GM21723 (cell line): ENCODE data around the gene PTPRD.

Source experiments
- ATAC-seq: cut with Tn5 transposase; IDR thresholded peaks from one replicate; pipeline ENCODE4 v1.9.1; 2021; ENCODE audit warnings: mild to moderate bottlenecking, moderate library complexity; ENCODE audit not compliant: unreplicated experiment

Gene PTPRD

DNA sequence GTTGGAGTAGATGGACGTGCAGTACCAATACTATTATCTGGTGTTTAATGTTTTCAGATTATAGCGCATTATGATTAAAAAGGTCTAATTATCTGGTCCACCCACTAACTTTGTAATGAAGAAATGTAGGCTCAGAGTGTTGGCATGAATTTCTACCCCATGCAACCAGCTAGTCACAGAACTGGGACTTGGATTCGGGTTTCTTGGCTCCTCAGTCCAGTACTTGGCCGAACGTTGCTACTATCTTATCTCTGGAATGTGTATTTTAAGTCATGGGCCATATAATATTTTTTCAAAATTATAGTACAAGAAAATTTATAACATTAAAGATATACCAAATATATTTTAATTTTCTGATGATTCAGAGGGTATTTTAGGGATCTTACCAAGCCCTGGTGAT lies 2155.7 kb downstream of the PTPRD start:
- no peak for ATAC-seq

DNA sequence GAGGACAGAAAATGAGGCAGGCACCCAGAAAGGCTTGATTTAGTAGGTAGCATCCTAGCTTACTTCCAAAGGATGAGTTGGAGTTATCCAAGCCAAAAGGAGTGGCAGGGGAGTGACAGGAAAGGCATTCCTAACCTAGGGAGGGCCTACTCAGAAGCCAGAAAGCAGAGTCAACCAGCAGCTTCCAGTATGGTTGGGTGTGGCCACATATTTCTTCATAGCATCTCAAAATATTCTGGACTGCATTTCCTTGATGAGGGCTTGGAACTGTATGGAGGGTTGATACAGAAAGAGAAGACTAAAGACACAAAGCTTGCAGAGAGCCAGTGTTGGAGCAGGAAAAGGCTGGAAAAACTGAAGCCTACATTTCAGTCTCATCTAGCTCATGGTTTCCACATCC lies 2156.5 kb downstream of the PTPRD start:
- no peak for ATAC-seq

DNA sequence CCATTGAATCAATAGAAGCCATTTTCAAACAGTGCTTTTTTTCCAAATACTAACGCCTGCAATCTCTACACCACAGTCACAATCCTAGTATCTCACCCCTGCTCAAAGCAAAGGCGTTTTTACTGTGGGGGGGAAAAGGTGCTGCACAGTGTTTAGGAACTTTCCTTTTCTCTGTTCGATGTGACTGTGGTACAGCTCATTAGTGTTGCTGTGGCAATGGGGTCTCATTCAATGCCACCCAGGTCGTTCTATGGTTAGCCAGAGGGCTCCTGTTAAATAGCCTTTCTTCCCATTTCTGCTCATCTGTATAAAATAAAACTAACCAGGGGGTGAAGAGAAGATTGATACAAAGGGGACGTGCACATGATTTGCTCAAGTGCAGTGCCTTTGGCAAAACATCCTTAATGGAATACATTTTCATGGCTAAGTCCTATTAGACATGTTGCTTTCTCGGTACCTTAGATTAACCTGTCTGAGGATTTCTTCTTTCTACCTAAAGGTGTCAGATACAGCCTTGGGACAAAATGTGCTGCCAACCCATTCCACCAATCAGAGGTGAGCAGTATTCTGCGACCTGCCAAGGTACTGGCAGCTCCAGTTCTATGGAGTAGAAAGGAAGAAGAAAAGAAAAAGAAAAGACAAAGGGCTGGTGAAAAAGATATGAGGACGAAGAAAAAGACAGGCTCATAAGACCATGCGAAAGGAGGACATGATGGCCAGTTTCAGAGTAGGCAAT lies 2161.8 kb downstream of the PTPRD start:
- ATAC-seq, result no peak

DNA sequence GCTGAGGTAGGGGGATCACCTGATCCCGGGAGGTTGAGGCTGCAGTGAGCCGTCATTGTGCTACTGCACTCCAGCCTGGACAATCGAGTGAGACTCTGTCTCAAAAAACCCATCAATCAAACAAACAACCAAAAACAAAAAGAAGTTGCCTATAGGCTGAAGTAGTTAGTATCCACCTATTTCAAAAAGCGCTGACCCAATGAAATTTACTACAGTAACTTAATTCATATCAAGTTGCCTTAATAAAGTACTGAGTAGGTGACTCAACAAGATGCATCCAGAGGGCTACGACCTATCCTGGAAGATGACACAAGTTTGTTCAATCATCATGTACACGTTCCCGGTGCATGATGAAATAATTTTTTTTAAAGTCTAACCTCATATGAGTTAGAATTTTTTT lies 2164.6 kb downstream of the PTPRD start:
- ATAC-seq, result no peak

DNA sequence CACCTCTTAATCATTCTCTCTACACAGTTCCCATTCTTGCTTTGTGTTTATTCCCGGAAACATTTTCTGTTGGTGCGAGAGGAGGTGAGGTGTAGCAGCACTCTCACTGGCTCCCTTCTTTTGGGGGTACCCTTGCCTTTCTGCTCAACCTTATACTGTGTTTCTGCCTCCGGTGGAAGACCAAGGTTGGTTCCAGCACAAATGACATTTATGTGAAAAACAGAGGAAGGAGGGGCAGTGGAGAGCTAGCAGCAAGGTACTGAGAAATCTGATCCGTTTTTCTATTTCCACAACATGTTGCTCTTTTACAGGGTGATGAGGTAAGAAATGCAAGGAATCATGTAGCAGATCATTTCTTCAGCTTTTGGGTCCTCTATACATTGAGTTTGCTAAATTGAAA lies 2165.2 kb downstream of the PTPRD start:
- no peak for ATAC-seq

DNA sequence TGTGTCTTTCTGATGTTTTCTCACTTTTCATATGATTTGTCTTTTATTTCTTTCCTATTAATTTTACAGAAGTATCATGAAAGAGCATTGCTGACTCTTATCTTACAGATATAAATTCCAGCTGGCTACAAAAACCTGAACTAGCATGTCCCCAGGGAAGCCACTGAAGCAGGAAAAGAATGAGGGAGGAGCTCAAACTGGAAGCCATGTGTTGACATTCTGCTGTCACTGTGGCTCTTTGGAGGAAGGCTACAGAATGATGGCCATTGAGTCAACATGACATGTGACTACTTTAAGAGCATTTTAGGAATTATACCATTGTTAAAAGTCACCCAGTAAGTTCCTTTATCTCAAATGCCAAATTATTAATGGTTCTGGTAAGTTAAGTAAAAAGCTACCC lies 2174.9 kb downstream of the PTPRD start:
- ATAC-seq, result no peak

- no peak for ATAC-seq
Observed at GRCh38 chr9:8437259-8437658, 2175.5 kb downstream of the PTPRD start.

DNA sequence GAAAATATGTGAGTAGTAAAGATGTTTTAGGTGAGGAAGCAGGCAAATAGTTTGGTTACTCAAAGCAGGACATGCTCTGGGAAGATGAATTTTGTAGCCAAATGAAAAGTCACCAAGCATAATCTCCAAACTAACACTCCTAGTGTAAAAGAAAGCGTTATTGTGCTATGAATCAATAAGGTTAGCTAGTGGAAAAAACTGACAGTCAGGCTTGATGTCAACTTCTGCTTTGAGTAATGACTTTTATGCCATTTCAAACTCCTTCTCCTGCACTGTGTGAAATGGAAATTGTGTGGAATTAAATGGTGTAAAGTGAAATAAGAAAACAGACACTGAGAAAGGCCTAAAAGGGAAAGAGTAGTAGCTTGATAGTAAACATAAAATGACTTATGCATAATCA lies 2176.0 kb downstream of the PTPRD start:
- ATAC-seq, result no peak

DNA sequence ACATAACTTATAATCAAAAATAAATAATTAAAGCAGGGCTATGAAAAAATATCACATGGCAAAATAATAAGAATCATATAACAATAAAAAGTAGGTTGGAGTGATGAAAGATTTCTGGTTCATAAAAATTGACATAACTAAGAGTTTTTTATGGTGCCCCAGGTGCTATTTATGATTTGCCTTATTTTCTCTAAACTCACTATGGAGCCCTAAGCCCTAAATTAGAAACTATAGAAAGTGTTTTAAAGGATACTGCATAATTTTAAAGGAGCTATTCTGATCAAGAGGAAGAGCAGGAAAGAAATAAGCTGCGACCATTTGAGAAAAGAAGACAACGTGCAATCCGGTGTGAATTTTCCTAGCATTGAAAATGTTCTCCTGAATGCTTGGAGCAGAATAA lies 2178.2 kb downstream of the PTPRD start:
- no peak for ATAC-seq

- ATAC-seq, result no peak
Observed at GRCh38 chr9:8432224-8432623, 2180.6 kb downstream of the PTPRD start.

DNA sequence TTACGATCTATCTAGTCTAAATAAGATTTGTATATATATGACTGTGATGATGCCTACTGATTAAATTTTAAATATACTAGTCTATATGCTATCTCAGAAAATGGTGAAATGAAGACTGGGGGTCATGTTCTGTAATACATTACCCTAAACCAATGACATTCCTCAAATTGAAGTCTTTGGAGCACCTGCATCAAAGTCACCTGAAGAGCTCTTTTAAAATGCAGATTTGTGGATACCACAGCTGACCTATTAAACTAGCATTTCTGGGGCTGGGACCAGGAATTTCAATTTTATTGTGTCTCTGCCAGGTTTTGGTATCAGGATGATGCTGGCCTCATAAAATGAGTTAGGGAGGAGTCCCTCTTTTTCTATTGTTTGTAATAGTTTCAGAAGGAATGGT lies 2181.3 kb downstream of the PTPRD start:
- no peak for ATAC-seq

GRCh38 chr9:8430945-8431344 lies 2181.9 kb downstream of the PTPRD start:
- no peak for ATAC-seq

GRCh38 chr9:8429768-8430167 lies 2183.0 kb downstream of the PTPRD start:
- no peak for ATAC-seq

GRCh38 chr9:8429157-8429556 lies 2183.6 kb downstream of the PTPRD start:
- no peak for ATAC-seq

DNA sequence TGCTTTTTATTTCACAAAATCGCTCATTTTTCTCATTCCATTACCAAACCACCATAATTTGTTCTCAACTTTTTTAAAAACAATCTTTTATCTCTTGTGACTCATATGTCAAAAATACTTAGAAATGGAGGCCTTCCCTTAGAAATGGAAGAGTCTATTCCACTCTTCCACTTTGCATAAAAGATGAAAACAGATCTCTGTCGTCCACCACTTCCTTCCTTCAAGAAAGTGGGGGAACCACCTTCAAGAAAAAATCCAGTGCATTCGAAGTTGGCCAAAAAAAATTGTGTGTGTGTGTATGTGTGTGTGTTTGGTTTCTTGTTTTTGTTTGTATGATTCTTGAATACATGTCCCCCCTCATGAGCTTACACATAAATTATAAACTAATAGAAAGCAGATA lies 2184.4 kb downstream of the PTPRD start:
- no peak for ATAC-seq

DNA sequence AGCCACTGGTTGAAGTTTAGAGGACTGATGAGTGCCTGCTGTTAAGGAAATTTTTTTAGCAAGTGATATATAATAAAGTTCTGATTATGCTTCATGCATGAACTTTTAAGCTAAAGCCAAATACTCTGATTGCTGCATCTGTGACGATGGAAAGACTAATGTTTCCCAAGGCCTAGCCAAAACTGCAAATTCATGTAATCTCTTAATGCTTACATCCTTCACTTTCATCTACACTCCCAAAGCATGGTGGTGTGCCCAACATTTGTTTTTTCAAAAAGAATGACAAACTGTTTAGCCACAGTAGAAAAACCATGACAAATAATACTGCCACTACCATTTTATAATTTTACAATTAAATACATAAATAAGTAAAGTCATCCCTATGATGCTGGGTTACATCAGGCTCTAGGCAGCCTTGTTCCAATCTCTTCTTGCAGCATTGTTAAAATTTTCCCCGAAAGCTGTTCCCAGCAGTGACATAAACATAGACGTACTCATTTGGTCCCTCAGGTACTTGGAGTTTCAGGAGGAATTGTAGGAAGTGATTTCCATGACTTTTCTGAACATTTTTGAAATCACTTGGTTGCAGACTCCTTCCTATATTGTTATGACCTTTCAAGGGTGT lies 2187.9 kb downstream of the PTPRD start:
- no peak for ATAC-seq

- ATAC-seq, result no peak
Observed at GRCh38 chr9:8420416-8420815, 2192.4 kb downstream of the PTPRD start.

DNA sequence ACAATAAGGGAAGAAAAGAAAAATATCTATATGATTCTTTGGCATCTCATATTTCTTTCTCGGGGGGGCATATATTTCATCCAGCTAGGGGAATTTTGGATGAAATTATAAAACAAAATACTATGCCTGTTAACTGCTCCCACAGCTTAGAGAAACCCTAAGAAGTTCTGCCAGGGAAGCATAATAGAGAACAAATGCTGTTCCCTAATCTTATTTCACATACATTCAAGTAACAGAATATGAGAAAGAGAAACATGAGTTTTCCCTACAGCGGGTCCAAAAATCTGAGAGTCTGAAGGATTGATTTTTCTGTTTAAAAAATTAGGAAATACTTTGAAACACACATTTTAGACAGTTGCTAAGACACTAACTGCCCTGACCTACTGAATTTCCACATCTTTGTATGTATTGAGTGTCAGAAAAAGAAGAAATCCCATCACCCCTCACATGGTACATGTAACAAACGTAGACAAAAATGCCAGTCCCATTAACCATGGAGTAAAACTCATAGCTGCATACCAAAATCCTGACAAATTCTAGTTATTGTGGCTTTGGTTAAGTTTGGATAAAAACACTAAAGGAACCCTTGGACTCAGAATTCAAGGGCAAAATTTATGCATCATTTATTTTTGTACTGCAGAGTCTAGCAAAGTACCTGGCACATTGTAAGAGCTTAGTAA lies 2193.1 kb downstream of the PTPRD start:
- no peak for ATAC-seq

GRCh38 chr9:8417341-8417740 lies 2195.5 kb downstream of the PTPRD start:
- ATAC-seq, result no peak

GRCh38 chr9:8412327-8412726 lies 2200.5 kb downstream of the PTPRD start:
- no peak for ATAC-seq

- ATAC-seq, result no peak
Observed at GRCh38 chr9:8408575-8409190, 2204.1 kb downstream of the PTPRD start.
